GM10847 (cell line): ENCODE results near the gene PYROXD2.

Experiments
- POLR2A ChIP-seq: IDR thresholded peaks from 2 replicates; pipeline ENCODE4 v1.6.1; 2011; ENCODE audit not compliant: insufficient read length; ENCODE audit errors: extremely low read depth

PYROXD2 gene

DNA sequence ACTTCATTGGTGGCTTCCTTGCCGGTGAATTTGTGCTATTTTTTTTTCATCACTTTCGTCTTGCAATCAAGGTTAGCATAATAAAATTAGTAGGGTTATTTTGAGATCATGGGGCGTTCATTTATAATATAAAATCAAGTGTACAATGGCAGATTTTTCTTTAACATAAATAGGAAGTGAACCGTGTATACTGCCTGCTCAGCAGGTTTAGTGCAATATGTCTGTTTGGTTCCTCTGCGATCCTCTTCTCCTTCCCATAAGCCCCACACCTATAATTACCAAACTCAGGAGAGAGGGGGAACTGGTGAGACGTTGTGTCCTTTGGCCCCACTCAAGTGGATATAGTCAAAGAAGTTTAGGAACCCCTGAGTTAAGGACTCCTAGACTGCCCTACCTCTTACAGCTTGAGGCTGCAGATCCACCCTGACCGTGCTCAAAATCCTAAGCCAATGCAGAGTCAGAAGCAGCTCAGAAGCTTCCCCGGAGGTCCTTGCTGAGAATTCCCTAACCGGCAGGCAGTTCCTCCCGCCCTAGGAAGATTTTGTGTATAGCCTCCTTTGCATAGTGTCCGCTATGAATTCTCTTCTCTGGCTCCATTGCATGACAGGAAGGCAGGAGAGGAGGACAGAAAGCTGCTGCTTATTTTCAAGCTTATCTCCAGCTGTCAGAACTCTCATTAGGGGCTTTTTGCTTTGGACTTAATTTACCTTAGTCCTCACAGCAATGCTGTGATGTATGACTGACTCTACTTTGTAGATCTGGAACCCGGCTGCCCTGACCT is 41.5 kb downstream of the PYROXD2 start:
- no peak for TF ChIP-seq POLR2A

DNA sequence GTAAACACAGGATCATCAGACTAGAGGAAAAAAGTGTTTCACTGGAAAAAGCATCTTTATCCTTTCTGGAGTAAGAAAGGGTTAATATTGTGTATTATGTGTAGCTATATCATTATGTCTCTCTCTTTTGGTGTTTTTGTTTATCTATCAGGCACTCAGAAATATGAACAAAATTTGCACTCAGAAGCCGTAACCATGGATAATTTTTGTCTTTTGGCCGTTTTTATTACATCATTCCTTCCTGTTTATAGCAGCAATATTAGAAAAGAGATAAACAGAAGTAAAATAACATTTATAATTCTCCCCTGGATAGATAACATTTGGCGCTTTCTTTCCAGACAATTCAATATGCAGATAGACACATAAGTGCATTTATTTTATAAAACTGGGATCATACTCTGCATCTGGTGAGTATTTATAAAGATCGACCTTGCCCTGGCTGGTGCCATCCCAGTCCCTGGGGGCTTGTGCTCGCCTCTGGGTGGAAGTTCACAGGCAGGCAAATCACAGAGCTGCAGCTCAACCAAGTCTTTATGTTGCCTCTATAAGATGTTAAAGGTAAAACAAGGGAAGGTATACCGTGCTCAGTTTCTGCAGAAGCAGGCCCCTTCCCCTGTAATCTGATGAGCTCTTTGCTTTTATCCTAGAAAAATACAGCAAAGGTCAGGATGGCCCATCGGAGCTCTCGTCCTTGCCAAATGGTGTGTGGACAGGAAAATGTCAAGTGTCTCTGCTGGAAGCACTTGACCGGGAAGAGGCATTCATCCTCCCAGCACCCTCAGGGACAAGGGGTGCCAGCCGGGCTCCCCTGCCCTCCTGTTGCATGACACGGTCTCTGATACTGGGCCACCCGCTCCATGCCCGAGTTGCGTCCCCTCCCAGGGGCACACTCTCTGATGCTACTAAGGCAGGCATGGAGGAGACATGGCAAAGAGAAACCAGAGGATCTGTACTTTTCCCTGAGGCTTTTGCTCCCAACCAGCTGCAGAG is 43.9 kb downstream of the PYROXD2 start:
- TF ChIP-seq POLR2A, result no peak

GRCh38 chr10:98369801-98370200 is 45.2 kb downstream of the PYROXD2 start:
- TF ChIP-seq POLR2A, result no peak

- TF ChIP-seq POLR2A, result no peak
Measured at GRCh38 chr10:98368644-98369043, 46.3 kb downstream of the PYROXD2 start.

DNA sequence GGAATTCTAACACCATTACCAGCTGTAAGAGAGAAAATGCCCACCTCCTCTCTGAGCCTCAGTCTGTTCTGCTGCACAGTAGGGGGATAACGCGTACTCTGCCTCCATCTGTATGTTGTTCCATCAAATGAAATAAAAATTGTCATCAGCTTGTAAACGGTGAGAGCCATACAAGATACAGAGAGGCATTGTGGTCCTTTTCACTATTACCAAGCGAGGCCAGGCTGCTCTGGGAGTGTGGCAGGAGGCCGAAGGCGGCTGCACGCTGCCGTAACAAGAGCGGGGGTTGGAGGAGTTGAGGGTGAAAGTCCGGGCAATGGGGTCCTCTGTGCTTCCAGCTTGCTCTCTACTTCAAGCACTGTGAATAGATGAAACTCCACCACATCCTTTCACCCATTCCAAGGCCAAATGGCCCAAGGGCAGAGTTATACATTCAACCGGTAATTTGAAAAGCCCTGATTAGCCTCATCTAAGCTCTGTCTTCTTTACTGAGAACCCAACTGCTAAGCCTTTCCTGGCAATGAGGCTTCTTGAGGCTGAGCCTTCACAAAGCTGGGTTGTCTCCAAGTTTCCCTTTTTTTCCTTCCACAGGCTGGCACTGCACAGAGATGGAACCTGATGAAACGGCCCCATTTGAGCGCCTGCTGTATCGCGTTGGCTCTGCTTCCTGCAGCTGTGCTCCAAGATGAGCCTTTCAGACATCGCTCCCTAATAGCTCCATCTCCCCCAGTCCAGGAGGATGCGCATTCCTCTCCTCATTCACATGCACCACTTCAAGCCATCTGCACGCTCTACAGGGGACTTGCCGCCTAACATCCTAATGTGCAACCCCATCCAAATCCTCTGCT is 47.2 kb downstream of the PYROXD2 start:
- TF ChIP-seq POLR2A, result no peak

GRCh38 chr10:98366062-98366530 is 48.9 kb downstream of the PYROXD2 start:
- no peak for TF ChIP-seq POLR2A

GRCh38 chr10:98365406-98366061 is 49.4 kb downstream of the PYROXD2 start:
- no peak for TF ChIP-seq POLR2A

DNA sequence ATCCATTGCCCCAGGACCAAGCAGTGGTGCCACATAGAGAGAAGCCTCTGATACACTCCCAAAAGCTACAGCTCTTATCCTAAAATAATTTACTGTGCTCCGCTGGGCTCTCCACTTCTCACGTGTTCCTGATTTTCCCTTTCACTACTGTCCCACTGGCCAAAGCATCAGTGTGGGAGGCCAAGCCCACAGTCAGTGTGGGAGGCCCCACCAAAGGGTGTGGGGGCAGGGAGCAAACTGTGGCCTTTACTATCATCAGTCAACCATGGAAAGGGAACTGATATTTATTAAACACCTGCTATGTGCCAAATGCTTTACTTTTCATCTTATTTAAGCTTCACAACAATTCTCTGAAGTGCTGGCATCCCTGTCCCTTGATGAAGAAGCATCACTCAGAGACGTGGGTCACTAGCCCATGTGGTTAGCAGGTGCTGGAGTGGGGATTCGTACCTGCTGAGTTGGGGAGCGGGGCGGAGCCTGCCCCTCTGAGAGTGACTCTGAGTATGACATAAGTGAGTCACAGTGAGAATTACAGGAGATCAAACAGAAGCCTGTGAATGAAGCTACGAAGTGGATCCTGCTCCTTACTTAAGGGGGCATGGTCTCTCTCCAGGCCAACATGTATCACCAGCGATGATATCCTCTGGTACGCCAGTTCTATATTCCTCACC is 50.4 kb downstream of the PYROXD2 start:
- TF ChIP-seq POLR2A, result no peak

- TF ChIP-seq POLR2A, result no peak
Measured at GRCh38 chr10:98363220-98363619, 51.8 kb downstream of the PYROXD2 start.

- no peak for TF ChIP-seq POLR2A
Measured at GRCh38 chr10:98361131-98362025, 53.6 kb downstream of the PYROXD2 start.

- TF ChIP-seq POLR2A, result no peak
Measured at GRCh38 chr10:98357194-98357822, 57.7 kb downstream of the PYROXD2 start.

DNA sequence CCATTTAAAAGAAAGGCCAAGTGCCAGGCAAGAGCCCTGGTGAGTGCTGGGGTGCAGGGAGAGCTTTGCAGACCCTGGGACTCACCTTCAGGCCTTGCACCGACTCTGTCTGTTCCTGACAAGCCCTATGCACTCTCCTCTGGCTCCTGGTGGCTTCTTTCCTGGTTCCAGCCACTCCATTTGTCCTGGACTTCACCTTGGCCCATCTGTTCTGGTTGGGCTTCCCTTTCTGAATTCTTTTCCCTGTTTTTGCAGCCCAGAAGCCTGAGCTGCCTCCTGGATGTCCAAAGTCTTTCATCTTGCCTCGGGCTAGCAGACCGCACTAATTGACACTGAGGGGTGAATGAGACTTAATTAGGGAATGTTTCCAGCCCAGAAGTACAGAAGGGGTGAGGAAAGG is 60.5 kb downstream of the PYROXD2 start:
- no peak for TF ChIP-seq POLR2A
